Measurements from ENCODE around the gene SEPTIN6.

The SEPTIN6 gene

GRCh38 chrX:119647552-119648420, 45.2 kb downstream of the SEPTIN6 start:
- peak; percentile 71 for DNase-seq

DNA sequence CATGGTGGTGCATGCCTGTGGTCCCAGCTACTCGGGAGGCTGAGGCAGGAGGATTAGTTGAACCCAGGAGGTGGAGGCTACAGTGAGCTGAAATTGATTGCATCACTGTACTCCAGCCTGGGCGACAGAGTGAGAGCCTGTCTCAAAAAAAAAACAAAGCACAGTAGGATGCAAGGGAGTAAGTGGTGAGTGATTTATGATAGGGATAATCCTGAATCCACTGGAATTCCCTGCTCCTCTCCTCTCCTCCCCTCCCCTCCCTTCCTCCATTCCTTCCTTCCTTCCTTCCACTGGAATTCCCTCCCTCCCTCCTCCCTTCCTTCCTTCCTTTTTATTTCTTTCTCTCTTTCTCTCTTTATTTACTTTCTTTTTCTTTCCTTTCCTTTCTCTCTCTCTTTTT, 45.9 kb downstream of the SEPTIN6 start:
- DNase-seq, result no peak

DNA sequence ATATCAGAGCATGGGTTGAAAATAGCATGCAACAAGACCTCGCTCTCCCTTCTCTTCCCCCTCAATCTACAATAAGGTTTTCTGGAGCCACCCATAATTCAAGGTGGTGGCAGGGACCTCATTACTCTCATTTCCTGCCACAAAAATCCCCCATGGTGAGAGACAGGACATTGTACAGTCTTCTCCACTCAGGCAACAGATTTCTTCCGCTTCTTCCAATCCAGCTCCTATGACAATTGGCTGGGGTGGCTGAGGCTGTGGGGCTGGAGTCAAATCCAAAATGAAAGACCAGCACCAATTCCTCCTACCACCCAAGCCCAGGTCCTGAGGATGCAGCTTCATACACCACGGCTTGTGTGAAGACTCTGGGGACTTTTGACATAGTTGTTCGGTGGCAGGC, 46.5 kb downstream of the SEPTIN6 start:
- DNase-seq, result peak; percentile 28

- no peak for DNase-seq
These were observed 49.3 kb downstream of the SEPTIN6 start for GRCh38 chrX:119643696-119644095.

Measured in CD4-positive, alpha-beta T cell treated with Interleukin-10 for 1 hour (primary cell).